ENCODE measurements around the gene ACSM4. TPM values are rescaled to one million over a fixed set of nuclear protein-coding genes. Genes with fewer than 3 reads are reported as not detected.

The ACSM4 gene
- total RNA-seq = not detected in 2 replicates

DNA sequence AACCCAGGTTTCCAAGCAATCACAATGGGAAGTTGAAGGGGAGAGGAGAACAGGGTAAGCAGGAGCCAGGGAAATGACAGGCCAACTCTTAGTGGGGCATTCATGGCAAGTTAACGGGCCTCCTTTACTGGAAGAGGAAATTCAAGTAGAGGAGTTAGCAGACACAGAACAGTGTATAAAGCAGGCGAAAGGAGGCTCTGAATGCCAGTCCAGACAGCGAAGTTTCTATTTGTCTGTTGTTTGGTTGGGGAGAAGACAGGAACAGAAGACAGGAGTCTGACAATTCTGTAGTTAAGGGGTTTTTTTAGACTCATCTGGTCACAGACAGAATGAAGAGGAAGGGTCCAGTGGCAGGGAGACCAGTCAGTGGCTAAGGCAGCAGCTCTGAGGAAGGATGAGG is at the start of gene ACSM4:
Gene ACSM4, plus strand, starts transcription at position 301 of the 400 bp plus-strand sequence. CDS start 260 bp downstream, outside the sequence.

Other genes with a start within 250 kb of the ACSM4 start
- 273 and 492 TPM in 2 replicates for gene C1S, start 243.4 kb upstream of the ACSM4 start, total RNA-seq
- 586 and 850 TPM in 2 replicates for gene C1R, start 211.6 kb upstream of the ACSM4 start, total RNA-seq
- 47.3 and 68.0 TPM in 2 replicates for gene C1RL, start 194.9 kb upstream of the ACSM4 start, total RNA-seq
- 0.58 TPM in 1 of 2 replicates, not detected in the other for gene RBP5, start 175.2 kb upstream of the ACSM4 start, total RNA-seq
- gene CLSTN3, start 173.7 kb upstream of the ACSM4 start, total RNA-seq = 10.9 and 13.2 TPM in 2 replicates
- gene PEX5, start 114.4 kb upstream of the ACSM4 start, total RNA-seq = 16.8 and 32.9 TPM in 2 replicates
- gene CD163L1, start 140.1 kb downstream of the ACSM4 start, total RNA-seq = not detected in 2 replicates
- gene CD163, start 199.7 kb downstream of the ACSM4 start, total RNA-seq = not detected in 2 replicates

Data from pericardium fibroblast (primary cell).